AG09309 (cell line): ENCODE data around the gene RAMAC.

Experiments used
- DNase-seq: peaks from one replicate; pipeline ENCODE4 v3.0.0-alpha.2; 2010; ENCODE audit warnings: low read depth
- H3K4me3 ChIP-seq: 2 replicates; pipeline ENCODE4 v1.5.1; 2011; ENCODE audit warnings: mild to moderate bottlenecking, low read depth, low read length, moderate library complexity; ENCODE audit not compliant: control insufficient read depth
- CTCF ChIP-seq: IDR thresholded peaks from 2 replicates; pipeline ENCODE4 v1.5.1; 2011; ENCODE audit warnings: mild to moderate bottlenecking, low read depth, low read length, inconsistent platforms; ENCODE audit not compliant: insufficient read depth, control insufficient read depth; ENCODE audit errors: missing control alignments

Gene RAMAC

GRCh38 chr15:82986442-82986780 is 401 bp downstream of the RAMAC start:
- H3K4me3 ChIP-seq = peak overlapping the region; percentile 95
- no peak for DNase-seq
- TF ChIP-seq CTCF = no peak

- TF ChIP-seq CTCF = no peak
- no peak for DNase-seq
- H3K4me3 ChIP-seq = no peak overlapping the region
These were observed 6.5 kb downstream of the RAMAC start for GRCh38 chr15:82992436-82992998.

GRCh38 chr15:82993144-82993543 is 7.1 kb downstream of the RAMAC start:
- no peak for DNase-seq
- no peak overlapping the region for H3K4me3 ChIP-seq
- no peak for TF ChIP-seq CTCF

- no peak for TF ChIP-seq CTCF
- no peak overlapping the region for H3K4me3 ChIP-seq
- DNase-seq = no peak
These were observed 9.1 kb downstream of the RAMAC start for GRCh38 chr15:82995076-82995475.

GRCh38 chr15:82995938-82996337 is 9.9 kb downstream of the RAMAC start:
- DNase-seq = no peak
- no peak for TF ChIP-seq CTCF
- H3K4me3 ChIP-seq = no peak overlapping the region

- no peak for TF ChIP-seq CTCF
- H3K4me3 ChIP-seq = no peak overlapping the region
- no peak for DNase-seq
These were observed 13.4 kb downstream of the RAMAC start for GRCh38 chr15:82999426-82999825.
